Measurements from ENCODE around the gene LRTM1.

The LRTM1 gene

GRCh38 chr3:54966979-54967378 lies 39.1 kb upstream of the LRTM1 start:
- no peak for DNase-seq (ENCODE audit: low spot score)
- TF ChIP-seq CTCF (IDR thresholded peaks at IDR 0.05; ENCODE audit: extremely low read depth, insufficient read depth, missing control alignments) = no peak
- in situ Hi-C loops (cut with MboI; ENCODE audit: low pct_unique_long_range_greater_than_20kb, low sequenced_read_pairs, unreplicated experiment) = no loop called here

- no peak for DNase-seq (ENCODE audit: low spot score)
- no peak for TF ChIP-seq CTCF (IDR thresholded peaks at IDR 0.05; ENCODE audit: extremely low read depth, insufficient read depth, missing control alignments)
- in situ Hi-C loops (cut with MboI; ENCODE audit: low pct_unique_long_range_greater_than_20kb, low sequenced_read_pairs, unreplicated experiment) = no loop called here
Measured at GRCh38 chr3:54965746-54966145, 37.9 kb upstream of the LRTM1 start.

GRCh38 chr3:54964081-54964480 lies 36.2 kb upstream of the LRTM1 start:
- no peak for TF ChIP-seq CTCF (IDR thresholded peaks at IDR 0.05; ENCODE audit: extremely low read depth, insufficient read depth, missing control alignments)
- DNase-seq (ENCODE audit: low spot score) = no peak
- in situ Hi-C loops (cut with MboI; ENCODE audit: low pct_unique_long_range_greater_than_20kb, low sequenced_read_pairs, unreplicated experiment) = no loop called here

GRCh38 chr3:54963641-54964040 lies 35.8 kb upstream of the LRTM1 start:
- in situ Hi-C loops (cut with MboI; ENCODE audit: low pct_unique_long_range_greater_than_20kb, low sequenced_read_pairs, unreplicated experiment) = no loop called here
- DNase-seq (ENCODE audit: low spot score) = no peak
- TF ChIP-seq CTCF (IDR thresholded peaks at IDR 0.05; ENCODE audit: extremely low read depth, insufficient read depth, missing control alignments) = no peak

GRCh38 chr3:54962200-54962599 lies 34.3 kb upstream of the LRTM1 start:
- in situ Hi-C loops (cut with MboI; ENCODE audit: low pct_unique_long_range_greater_than_20kb, low sequenced_read_pairs, unreplicated experiment) = no loop called here
- no peak for DNase-seq (ENCODE audit: low spot score)
- TF ChIP-seq CTCF (IDR thresholded peaks at IDR 0.05; ENCODE audit: extremely low read depth, insufficient read depth, missing control alignments) = no peak

- in situ Hi-C loops (cut with MboI; ENCODE audit: low pct_unique_long_range_greater_than_20kb, low sequenced_read_pairs, unreplicated experiment) = no loop called here
- DNase-seq (ENCODE audit: low spot score) = no peak
- TF ChIP-seq CTCF (IDR thresholded peaks at IDR 0.05; ENCODE audit: extremely low read depth, insufficient read depth, missing control alignments) = no peak
Measured at GRCh38 chr3:54960701-54961100, 32.8 kb upstream of the LRTM1 start.

GRCh38 chr3:54960082-54960481 lies 32.2 kb upstream of the LRTM1 start:
- DNase-seq (ENCODE audit: low spot score) = no peak
- no peak for TF ChIP-seq CTCF (IDR thresholded peaks at IDR 0.05; ENCODE audit: extremely low read depth, insufficient read depth, missing control alignments)
- in situ Hi-C loops (cut with MboI; ENCODE audit: low pct_unique_long_range_greater_than_20kb, low sequenced_read_pairs, unreplicated experiment) = no loop called here
